Middle frontal gyrus (tissue), 1 donor: ENCODE data around the gene SHC1.
A peak's percentile ranks its signal among the peaks of the same experiment; 100 is the strongest.

ENCODE experiments used
- DNase-seq: peaks from one replicate; pipeline ENCODE4 v3.0.0-alpha.2; 2015; ENCODE audit warnings: low spot score; ENCODE audit errors: extremely low spot score

SHC1 gene, protein sequence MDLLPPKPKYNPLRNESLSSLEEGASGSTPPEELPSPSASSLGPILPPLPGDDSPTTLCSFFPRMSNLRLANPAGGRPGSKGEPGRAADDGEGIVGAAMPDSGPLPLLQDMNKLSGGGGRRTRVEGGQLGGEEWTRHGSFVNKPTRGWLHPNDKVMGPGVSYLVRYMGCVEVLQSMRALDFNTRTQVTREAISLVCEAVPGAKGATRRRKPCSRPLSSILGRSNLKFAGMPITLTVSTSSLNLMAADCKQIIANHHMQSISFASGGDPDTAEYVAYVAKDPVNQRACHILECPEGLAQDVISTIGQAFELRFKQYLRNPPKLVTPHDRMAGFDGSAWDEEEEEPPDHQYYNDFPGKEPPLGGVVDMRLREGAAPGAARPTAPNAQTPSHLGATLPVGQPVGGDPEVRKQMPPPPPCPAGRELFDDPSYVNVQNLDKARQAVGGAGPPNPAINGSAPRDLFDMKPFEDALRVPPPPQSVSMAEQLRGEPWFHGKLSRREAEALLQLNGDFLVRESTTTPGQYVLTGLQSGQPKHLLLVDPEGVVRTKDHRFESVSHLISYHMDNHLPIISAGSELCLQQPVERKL

DNA sequence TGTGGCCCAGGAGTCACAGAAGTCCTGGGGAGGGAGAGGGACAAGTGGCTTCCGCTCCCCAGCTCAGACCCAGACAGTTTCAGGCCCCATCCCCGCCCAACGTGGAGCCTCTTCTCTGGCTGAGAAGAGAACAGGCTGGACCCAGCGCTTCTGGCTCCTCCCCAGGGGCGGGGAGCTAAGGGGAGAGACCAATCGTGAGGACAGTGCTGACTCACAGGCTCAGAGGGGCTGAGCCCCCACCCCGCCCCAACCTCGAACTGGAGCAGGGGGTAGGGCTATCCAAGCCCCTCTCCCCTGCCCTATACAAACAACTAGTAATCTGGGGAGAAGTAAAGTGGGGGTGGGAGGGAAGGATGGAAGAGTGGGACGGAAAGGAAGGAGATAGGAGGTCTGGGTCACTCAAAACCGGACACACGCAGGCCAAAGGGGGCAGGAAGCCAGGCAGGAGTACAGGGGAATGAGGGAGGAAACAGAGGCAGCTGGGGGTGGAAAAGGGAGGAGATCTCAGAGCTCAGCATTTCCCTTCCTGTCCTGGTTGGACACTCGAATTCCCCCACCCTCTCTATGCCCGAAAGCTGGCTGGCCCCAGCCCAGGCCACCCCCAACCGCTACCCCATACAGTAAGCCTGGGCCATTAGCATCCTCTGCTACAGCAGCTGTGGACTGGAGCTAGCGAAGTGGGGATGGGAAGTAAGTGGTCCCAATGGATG lies at the start of gene SHC1:
Gene SHC1, minus strand, starts transcription at position 117 of the 710 bp plus-strand sequence. CDS start 221 bp downstream, outside the sequence.
- peak; percentile 91 for DNase-seq

DNA sequence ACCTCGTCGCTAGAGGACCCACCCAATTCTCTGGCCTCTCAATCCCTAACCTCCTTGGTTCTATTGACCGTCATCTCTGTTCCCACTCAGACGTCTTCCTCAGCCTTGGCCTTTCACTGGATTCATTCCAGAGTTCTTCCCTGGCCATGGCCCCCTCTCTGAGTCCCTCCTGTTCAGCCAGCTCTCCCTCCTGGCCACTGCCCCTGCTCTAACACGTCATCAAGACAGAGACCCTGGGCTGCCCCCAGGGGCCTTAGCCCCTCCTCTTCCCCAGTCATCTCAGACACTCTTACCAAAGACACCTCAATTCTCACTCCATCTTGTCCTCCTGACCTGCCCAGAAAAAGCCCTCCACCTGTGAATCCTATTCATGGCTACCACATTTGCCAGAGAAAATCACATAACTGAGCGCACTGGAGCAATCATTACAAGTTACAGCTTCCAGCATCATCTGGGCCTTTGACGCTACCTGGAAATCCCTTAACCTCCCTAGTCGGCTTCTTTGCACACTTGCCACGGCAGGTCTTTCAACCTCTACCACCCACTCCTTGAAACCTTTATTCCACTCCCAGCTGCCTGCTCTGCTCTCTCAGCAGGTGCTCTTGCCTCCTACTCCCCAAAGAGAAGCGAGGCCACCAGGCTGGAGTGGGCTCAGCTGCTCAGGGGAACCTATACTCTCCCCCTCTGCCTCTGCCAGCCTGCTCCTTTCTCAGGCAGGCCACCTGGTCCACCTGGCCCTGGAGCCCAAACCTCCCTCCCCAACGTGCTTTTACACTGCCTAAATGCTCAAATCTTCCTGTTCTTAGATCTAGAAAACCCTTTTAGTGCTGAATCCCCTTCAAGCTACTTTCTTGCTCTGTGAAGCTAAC lies 49.1 kb upstream of the SHC1 start:
- DNase-seq: no peak

DNA sequence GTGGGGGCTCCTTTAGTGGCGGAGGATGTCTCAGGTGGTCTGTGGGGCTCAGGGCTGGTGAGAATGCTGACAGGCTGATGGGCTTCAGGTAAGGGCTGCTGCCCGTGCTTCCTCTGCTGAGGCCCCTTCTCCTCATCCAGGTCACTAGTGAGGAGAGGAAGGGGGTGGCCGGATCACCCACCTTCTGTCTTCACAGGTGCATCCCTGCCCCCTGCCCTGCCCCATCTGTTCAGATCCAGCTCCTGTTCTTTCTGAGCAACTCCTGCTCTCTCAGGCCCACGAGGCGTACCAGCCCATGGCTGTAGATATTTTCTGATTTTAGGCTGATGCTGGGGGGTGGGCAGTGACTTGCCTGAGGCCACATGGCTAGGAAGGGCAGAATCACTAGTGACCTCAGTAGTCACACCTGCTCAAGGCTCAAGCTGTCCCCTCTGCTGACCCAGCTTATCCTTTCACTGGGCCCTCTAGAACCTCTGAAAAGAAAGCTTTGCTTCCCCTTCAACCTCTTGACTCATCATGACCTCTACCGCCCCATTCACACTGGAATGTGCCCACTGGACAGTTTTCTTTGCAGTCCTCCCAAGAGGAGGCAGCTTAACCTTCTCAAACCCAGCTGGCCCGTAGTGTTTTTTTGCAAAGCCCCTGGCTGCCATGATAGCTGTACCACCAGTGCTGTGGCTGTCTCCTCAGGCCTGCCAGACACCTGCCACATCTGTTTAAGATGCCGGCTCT lies 48.2 kb upstream of the SHC1 start:
- no peak for DNase-seq

DNA sequence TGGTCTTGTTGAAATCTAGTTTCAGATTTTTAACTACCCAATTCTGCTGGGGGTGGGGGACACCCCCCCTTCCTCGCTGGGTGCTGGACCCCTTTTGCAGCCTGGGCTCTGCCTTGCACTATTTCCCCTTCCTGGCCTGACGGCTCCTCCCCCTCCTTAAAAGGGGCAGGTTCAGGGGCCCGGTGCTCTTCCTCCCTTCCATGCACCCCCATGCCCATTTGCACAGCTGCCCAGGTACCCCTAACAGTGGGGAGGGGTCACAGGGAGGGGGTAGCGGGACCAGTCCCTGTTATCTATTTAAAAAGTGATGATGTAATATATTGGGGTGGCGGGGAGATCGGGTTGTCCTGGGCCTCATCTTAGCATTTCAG lies 47.4 kb upstream of the SHC1 start:
- DNase-seq: no peak

DNA sequence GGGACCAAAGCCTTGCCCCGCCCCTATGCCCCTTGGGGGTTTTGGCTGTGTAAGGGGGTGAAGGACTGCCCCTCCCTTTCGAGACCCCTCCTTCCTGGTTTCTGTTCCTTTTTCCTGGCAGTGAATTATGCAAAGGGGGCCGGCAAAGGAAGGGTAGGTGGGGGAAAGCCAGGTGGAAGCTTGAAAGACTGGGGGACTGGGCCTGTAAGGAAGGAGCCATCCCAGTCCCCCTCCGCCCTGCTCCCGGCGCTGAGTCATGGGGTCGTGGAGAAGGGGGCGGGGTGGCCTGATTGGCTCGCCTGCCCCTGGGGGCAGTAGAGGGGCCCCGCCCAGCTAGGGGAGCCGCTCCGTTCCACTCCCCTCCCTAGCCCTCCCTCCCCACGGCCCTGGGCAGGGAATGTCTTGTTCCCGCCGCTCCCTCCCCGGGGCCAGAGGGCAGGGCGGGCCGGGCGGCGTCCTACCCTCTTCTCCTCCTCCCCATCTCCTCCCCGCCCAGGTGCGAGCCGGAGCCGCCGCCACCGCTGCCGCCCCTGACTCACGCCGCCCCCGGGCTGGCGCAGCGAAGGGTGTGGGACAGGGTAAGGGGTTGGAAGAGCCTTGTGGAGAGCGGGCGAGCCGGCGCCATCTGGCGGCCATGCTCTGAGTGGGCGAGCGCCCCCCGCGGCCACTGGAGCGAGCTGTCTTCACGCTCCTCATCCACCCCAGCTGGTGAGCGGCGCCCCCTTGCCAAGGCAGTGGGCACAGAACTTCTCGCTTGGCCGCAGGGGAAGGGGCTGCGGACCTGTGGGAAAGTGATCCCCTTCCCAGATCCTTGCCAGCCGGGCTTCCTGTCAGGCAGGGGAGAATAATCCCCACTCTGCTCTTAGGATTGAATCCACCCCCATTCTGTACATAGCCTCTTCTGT lies 46.7 kb upstream of the SHC1 start:
- peak; percentile 69 for DNase-seq

DNA sequence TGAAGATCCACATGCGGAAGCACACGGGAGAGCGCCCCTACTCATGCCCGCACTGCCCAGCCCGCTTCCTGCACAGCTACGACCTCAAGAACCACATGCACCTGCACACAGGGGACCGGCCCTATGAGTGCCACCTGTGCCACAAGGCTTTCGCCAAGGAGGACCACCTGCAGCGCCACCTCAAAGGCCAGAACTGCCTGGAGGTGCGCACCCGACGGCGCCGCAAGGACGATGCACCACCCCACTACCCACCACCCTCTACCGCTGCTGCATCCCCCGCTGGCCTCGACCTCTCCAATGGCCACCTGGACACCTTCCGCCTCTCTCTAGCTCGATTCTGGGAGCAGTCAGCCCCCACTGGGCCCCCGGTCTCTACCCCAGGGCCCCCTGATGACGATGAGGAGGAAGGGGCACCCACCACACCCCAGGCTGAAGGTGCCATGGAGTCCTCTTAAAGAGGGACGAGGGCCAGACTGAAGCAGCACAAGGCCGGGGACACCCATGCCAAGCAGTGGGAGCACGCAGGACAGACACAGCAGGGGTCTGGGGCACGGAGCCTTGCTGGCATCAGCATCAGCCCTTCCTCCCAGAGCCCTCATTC lies 45.8 kb upstream of the SHC1 start:
- DNase-seq: no peak

DNA sequence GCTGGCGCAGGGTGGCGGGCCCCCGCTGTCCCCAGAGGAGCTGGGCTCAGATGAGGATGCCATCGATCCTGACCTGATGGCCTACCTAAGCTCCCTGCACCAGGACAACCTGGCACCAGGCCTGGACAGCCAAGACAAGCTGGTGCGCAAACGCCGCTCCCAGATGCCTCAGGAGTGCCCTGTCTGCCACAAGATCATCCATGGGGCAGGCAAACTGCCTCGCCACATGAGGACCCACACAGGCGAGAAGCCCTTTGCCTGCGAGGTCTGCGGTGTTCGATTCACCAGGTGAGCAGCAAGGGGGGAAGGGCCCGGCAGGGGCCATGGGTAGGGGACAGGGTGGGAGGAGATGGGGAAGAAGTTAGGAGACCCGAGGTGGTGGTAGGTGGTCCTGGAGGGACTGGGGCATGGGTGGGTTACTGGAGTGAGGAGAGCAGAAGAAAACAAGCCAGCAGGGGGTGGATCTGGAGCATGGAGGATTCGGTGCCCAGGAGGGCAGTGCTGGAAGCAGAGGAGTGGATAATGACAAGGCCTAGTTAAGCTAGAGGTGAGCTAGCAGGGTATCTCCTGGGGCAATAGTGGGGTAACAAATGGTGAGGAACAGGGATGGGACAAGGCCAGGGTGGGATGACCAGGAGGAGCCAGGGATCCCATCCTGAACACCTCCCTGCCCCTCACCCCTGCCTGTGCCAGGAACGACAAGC lies 45.1 kb upstream of the SHC1 start:
- DNase-seq: no peak

DNA sequence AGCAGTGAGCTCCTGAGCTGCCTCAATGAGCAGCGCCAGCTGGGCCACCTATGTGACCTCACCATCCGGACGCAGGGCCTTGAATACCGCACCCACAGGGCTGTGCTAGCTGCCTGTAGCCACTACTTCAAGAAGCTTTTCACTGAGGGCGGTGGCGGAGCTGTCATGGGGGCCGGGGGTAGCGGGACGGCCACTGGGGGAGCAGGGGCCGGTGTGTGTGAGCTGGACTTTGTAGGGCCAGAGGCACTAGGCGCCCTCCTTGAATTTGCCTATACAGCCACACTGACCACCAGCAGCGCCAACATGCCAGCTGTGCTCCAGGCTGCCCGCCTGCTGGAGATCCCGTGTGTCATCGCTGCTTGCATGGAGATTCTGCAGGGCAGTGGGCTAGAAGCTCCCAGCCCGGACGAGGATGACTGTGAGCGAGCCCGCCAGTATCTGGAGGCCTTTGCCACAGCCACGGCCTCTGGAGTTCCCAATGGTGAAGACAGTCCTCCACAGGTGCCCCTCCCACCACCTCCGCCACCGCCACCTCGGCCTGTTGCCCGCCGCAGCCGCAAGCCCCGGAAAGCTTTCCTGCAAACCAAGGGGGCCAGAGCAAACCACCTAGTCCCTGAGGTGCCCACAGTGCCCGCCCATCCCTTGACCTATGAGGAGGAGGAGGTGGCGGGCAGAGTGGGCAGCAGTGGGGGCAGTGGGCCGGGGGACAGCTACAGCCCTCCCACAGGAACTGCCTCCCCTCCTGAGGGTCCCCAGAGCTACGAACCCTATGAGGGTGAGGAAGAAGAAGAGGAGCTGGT lies 44.4 kb upstream of the SHC1 start:
- no peak for DNase-seq

DNA sequence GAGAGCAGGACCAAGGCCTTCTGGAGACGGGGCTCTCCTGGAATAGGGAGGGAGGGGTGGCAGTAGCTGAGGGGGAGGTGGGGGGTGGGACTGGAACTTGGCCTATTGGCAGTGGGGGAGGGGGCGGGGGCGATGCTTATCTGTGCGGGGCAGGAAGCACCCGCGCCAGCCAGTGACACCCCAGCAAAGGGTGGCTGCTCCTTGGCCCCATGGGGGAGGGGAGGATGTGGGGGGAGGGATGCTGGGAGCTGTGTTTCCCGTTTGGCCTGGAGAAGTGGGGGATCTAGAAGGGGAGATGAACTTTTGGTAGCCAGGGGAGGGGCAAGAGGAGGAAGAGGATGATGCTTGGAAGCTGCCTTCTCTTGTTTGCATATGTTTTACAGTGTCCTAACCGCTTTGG lies 43.1 kb upstream of the SHC1 start:
- no peak for DNase-seq

DNA sequence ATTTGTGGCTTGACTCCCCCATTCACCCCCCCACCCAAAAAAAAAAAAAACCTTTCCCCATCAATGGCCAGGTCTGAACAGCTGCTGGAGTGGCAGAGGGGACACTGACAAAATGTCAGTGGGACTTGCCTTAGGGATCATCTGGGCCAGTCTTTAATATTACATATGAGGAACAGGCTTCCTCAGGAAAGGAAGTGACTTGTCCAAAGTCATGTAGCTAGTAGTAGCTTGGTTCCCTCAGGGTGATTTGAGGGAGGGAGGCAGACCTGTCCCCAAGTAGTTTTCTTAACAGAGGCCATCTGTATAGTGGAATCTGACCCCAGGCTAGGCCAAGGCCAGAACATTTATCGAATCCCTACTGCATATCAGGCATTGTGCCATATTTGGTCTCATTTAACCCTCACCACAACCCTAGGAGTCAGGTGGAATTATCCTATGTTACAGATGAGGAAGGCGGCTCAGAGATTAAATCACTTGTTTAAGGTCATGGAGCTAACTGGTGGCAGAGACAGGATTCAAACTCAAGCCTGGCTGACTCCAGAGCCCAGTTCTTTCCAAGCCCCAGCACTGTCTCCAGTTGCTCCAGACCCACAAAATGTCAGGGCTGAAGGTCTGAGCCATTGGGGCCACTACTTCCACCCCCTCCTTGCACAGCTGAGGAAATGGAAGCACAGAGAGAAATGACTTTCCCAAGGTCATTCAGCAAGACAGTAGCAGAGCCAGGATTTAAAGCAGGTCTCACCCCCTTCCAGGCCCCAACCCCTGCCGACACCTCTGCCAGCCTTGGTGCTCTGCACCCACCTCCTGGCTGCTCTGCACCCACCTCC lies 42.4 kb upstream of the SHC1 start:
- DNase-seq: no peak

DNA sequence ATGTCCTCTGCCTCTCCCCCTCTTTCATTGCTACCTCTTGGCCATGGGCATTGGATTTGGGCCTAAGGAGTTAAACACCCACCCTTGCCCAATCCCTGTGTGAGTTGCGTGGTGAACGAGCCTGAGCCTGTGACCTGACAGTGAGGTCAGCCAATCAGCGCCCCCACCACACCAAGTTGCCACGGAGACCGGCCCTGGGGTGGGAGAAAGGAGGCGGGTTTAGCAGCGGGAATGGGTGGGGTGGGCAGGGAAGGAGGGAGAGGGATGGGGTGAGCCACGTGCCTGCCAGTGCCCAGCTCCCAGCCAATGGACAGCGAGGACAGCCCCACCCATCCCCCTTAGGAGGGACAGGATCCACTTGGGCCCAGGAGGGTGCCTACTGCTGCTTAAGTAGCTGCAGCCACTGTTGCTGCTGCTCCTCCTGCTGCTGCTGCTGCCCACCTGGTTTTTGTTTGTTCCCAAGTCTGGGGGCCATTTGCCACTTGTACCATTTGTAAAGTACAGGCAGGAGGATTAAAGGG lies 41.5 kb upstream of the SHC1 start:
- peak; percentile 54 for DNase-seq

DNA sequence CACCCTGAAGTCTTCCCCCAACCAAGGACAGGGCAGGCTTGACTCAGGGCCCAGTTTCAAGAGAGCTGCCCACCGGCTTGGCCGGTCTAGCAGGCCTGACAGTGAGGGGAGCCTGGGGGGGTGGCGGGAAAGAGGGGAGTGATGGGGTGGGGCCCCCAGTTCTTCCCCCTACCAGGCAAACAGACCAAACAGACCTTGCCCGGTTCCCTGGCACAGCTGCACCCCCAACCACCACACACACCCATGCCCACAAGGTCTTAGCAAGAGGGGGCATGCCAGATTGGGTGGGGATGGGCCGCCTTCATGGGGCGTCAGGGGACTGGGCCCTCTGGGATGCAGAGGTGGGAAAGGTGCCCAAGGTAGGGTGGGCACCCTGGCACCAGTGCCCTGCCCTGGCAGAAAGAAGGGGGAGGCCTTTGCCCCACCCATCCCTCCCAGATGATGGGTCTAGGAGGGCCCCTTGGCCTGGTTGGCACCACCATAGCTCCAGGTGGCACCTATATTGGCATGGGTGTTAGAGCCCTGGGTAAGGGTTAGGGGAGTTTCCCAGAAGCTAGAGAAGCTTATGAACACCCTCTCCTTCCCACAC lies 41.0 kb upstream of the SHC1 start:
- DNase-seq: no peak

DNA sequence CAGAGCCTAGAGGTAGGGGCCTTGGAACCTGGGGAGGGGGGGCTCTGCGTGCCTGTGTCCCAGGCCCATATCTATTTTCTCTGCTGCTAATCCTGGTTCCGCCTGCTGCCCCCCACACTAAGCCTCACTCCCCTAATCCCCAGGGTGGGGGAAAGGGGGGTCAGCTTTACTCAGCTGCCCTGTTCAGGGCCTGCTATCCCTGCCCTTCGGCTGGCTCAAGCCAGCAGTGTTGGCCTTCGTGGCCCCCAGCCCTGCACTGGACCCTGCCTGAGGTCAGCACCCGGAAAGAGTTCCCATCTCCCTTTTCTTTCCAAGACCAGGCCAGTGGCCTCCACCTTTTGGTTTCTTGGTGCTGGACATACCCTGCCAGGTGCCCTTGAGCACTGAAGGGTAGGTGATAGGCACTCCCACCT lies 40.5 kb upstream of the SHC1 start:
- DNase-seq: no peak

DNA sequence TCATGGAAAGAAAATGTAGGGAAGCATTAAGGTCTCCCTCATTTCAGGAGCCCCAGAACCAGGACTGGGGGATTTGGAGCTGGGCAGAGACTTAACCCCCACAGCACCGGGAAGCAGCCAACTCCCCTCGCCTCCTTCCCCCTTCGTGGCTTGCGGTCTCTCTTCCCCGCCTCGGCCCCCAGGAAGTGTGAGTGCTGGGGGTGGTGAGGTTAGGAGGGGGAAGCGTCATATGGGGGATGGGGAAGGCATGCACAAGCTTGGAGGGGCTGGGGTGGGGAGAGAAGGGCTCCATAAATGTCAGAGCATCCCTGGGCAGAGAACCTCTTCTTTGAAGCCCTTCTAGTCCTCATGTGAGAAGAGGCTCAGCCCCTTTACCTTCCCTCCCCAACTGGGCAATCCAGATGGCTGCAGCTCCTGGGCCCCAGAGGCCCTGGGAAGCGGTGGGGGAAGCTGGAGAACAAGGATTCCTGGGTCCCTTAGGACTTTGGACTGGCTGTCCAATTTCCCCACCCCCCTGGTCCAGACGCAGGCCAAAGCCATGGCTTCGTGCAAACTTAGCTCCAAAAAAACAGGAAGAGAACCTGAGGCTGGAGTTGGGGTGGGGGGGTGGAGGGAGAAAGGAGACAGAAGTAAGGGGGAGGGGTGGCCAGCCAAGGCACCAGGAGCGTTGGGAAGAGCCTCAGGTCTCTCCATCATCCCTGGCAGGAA lies 39.8 kb upstream of the SHC1 start:
- no peak for DNase-seq

DNA sequence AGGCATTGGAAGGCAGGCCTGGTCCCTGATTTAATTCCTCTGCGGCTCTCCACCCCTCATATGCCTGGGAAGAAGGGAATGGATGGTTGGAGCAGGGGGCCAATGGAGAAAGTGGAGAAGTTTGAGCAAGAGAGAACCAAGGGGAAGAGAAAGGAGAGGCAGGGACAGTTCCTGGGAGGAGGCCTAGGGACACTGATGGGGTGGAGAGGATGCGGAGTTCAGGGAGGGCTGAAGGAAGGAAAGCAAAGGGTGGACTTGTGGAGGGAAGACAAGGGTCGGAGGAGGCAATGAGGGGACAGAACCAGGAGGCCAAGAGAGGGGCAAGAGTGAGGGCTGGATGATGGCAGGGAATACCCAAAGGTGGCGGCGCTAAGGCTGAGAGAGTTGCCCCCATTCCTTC lies 39.2 kb upstream of the SHC1 start:
- no peak for DNase-seq

DNA sequence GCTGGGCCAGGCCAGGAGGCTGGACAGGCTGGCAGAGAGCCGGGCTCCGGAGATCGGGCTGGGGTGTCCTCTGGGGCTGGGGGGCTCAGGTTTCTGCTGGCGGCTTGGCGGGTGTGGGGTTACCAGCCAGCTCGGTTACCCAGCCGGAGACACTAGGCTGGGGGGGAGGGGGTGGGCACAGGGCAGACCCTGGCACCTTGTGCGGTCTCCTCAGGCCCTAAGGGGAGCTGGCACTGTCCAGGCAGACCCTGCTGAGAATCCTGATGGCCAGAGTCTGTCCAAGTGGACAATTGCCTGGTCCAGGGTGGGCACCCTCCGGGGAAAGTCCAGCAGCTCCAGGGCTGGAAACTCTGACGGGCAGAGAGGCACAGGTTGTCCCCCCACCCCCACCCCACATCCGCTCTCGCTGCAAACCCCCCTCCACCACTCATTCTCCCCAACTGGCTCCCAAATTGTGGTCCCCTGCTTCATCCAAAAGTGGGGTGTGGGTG lies 38.7 kb upstream of the SHC1 start:
- DNase-seq: no peak
